Umbilical cord (tissue), 2 donors: ENCODE results near the gene EEF1AKMT3. TPM values are rescaled to one million over a fixed set of nuclear protein-coding genes. Genes with fewer than 3 reads are reported as not detected.

ENCODE experiments used
- DNase-seq: peaks from one replicate; pipeline ENCODE4 v3.0.0-alpha.2; 2015; ENCODE audit warnings: low spot score
- total RNA-seq: library from RNA; depleted of rRNA; stranded (reverse); fragments of >200 nt; gene quantifications from one replicate; pipeline ENCODE4 v1.2.3, GENCODE V29; 2014; ENCODE audit warnings: low replicate concordance; ENCODE audit not compliant: insufficient read depth

EEF1AKMT3 gene
- 1.4 TPM for total RNA-seq

DNA sequence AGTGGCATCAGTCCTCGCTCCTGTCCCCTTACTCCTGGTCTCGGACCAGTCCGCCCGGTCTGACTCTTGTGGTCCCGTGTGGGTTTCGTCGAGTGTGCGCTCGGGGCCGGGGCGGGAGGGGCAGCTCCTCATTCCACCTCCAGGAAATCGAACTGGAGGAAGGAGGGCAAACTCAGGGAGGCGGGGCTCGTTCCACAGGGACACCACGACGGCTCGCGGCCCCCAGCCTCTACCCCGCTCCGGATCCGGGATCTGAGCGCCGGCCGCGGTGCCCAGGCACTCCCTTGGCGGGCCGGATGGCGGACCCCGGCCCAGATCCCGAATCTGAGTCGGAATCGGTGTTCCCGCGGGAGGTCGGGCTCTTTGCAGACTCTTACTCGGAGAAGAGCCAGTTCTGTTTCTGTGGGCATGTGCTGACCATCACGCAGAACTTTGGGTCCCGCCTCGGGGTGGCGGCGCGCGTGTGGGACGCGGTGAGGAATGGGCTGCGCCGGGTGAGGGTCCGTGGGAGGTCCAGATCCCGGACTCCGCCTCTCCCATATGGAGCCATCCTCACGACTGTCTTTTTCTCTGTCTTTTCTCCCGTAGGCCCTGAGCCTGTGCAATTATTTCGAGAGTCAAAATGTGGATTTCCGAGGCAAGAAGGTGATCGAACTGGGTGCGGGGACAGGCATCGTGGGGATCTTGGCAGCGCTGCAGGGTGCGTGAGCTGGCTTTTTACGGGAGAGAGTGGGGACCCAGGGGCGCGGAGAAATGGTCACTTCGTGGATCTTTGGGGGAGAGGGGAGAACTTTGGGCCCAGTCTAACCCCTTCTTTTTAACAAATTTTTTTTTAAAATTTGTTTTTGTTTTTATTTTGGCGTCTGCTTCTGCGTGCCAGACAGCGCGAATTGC, at the start of gene EEF1AKMT3:
Gene EEF1AKMT3, plus strand, starts transcription at position 186 of the 894 bp plus-strand sequence. Its CDS starts 111 bp downstream, at position 297.
- peak; percentile 80 for DNase-seq

DNA sequence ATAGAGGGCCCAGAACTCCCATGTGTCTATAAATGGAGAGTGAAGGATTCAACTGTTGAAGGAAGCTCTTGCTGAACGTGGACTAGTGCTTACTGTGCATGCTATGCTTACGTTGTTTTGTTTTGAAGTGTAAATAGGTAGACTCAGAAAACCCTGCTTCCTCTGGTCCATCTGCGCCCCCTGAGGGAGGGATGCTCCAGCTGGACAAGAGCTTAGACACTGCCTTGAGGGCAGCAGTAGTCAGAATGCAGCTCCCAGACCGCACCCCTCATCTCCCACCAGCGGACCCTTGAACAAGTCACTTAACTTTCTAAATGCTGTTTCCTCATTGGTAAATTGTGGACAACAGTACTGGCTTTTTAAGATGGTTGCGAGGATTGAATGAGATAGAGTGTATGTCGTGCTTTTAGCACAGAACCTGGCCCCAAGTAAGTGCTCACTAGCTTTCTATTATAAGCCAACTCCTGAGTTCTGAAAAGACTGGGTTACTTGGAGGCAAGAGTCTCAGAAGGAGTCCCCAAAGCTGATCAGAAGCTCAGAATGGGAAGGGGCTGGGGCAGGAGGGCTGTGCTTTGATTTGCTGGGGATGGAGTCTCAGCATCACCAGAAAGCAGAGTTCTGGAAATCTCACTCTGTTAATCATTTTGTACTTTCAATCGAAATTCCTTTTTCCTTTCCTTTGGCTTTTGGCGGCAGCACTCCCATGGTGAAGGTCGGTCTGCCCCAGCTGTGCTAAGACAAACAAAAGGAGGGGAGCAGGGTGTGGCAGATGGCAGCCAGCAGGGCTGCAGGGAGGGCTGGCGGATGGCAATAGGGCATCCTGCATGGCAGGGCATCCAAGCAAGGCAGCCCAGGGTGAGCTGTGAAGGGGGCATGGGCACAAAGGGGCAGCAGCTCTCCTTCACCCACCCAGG, 49.4 kb upstream of the EEF1AKMT3 start:
- no peak for DNase-seq

DNA sequence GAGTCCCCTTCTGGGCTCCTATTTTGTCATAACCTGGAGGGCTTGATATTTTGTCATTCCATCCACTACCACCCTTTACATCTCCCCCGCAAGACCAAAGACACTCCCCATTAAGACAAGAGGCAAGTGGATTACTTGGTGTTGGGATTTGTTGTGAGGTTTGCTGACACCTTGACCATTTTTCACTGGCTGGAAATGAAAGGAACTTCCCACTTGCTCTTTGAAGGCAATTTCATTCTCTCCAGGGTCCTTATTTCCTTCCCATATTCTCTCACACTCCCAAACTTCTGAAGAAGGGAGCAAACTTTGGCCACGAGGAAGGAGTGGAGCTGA, 48.8 kb upstream of the EEF1AKMT3 start:
- no peak for DNase-seq

DNA sequence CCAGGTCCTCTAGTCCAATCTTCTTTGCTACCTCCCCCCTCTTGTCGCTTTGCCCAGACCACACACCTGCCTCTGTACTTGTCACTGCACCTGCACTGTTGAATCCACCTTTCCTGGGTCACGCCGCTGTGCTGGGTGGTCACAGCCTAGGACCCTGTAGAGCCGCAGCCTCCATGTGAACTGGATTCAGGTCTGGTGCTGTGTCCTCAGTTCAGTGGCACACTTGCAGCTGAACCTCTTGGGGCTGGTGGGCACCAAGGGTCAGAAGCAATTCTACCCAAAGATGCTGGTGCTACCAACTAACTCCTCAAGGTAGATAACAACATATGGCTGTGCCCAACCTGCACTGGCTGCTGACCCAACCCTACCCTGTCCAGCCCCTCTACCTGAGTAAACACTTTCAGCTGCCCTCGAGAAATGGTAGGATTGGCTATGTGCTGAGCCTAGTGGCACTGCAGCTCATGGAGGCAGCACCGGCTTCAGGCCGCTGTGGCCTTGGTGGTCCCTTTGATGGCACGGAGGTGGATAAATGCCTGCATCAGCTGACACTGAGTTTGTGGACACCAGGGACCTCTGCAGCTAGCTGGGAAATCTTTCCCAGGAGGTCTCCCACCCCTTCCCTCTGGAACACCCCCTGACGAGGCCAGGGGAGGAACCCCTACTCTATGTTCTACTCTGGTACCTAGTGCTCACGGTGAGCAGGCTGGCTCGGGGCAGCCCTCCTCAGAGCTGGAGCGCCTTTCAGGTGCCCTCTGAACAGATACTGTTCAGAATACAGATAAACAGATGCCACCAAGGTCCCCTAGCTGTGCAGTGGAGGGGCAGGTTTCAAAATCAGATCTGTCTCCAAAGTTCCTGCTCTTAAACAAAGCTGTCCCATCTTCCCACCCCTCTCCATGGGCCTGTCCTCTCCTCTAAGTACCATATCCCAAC, 48.1 kb upstream of the EEF1AKMT3 start:
- no peak for DNase-seq

DNA sequence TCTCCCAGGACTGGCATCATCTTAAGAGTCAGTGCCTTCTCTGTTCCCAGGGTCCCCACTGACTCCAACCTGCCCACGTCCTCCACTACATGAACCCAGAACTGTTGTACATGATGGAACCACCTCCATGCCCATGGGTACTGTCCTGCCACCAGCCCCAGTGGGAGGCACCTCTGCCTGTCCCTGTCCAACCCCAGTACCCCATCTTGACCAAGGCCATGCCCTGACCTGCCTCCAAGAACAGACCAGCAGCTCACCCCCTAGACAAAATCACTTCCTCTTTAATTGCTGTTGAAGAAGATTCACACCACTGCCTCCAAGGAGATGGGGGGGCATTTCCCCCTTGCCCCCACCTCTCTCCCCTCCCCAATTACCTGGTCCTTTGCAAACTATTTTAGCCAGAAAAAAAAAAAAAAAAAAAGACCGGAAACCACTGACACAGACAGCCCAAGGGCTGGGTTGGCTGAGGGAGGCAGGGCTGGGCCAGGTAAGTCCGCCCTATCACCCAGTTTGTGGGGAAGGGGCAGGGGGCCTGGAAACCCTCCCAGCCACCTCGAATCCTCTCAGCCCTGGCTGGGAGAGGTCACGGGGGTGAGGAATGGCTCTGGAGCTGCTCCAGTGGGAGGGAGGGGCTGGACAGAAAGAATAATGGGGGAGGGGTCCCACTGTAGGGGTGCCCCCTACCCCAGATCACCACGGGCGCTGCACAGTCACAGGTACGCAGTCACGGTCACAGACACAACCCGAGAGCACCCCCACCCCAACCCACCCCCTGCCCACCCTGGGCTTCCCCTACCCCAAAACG, 47.3 kb upstream of the EEF1AKMT3 start:
- DNase-seq = no peak

DNA sequence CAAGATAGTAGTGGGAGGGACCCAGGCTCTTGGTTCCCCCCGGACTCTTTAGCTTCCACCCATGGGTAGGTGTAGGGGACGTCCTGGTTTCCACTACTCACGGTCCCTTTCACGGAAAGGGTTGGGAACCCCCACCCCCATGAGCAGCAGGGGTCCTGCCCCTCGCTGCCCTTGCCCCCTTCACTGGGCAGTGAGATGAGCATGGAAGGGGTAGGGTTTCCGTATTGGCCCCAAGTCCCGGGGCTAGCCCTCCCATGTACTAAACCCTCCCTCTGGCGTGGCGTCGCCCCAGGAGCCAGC, 46.6 kb upstream of the EEF1AKMT3 start:
- DNase-seq = no peak

DNA sequence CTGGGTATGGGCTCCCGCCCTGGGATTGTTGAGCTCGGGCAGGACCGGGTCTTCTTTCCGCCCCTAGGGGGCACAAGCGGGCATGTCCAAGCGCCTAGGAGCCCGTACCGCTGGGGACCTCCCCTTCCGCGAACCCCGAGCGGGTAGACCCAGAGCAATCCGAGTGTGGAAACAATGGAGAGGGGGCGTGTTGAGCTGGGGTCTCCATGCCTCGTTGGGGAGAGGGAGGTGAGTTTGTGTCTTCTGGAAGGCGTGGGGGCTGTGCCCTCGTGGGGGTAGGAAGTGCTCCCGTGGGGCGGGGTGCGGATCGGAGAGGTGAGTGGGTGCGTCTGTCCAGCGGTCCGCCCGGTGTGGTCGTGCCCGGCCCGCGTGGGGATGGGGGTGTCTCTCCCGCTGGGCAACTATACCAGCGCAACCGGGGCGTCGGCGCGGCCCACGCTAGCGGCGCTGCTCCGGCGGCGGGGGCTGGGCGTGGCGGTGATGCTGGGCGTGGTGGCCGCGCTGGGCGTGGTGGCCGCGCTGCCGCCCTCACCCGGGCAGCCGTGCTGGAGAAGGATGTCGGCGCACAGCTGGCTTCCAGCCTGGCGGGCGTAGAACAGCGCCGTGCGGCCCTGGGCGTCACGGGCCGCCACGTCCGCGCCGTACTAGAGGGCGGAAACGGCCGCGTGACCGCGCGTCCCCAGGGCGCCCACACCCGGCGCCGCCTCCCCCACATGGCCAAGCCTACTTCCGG, 46.1 kb upstream of the EEF1AKMT3 start:
- DNase-seq = peak; percentile 84

DNA sequence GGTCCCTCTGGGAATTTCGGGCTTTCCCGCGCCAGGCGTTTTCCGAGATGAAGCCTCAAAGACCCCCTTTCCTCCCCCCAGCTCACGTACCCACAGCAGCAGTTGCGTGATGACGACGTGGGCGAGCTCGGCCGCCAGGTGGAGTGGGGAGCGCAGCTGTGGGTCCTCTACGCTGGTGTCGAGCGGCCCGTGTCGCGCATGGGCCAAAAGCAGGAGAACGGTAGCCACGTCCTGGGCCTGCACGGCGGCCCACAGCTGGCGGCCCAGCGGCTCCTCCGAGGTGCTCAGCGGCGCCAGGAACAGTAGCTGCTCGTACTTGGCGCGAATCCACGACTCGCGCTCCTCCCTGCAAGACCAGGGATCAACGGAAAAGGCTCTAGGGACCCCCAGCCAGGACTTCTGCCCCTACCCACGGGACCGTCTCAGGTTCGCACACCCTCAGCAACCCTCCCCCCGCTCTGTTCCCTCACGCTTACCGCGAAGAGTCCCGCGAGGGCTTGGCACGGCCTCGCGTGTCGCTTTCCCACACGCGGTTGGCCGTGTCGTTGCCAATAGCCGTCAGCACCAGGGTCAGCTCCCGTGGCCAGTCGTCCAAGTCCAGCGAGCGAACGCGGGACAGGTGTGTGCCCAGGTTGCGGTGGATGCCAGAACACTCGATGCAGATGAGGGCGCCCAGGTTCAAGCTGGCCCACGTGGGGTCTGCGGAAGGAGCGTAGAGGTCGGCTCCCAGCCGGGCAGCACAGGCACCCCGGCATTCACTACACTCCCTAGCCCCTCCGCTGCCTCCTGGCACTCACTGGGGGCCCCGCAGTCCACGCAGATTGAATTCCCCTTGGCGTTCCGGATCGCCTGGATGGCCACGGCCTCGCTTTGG, 45.3 kb upstream of the EEF1AKMT3 start:
- DNase-seq = no peak

DNA sequence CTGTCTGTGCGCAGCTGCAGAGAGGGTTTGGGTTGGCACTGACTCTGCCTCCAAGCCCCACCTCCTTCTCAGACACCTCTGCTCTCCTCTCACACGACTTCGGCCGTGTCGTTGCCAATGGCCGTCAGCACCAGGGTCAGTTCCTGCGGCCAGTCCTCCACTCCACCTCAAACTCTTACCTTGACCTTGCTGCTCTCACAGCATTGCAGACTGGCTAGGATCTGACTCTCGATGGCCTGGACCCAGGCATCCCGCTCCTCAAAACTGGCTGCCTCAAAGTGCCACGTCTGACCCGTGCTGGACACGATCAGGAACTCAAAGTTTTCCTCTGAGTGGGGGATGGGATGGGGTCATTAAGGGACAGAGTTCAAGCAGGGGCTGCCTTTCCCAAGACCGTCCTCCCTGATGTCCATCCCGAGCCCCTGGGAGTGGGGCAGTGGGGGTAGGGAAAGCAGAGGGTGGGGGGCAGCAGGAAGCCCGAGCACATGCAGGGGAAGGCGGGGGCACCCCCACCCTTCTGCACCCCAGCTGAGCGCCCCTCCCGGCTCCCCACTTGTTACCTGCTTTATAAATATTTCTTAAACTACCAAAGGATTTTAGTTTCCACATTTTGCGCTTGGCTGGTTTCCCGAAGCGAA, 44.5 kb upstream of the EEF1AKMT3 start:
- no peak for DNase-seq

DNA sequence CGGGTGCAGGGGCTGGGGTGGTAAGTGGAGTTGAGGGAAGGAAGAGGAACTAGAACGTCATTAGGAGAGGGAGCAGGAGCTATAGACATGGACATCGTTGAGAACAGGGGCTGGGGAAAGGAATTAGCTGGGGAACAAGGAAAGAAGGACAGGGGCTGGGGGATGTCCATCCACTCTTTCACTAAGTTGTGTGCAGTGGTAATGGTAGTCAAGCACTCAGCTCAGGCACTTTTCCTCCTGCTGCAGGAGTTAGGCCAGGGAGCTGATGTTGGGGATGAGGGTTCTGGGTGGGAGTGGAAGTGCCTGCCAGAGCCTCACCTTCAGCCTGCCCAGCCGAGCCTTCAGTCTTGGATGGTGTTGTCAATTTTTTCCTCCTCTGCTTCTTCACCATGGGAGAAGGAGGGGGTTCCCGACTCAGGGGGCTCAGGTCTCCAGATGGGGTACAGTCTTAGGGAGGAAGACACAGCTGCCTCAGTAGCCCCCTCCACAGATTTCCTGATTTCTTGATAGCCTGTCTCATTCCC, 43.0 kb upstream of the EEF1AKMT3 start:
- DNase-seq = no peak

DNA sequence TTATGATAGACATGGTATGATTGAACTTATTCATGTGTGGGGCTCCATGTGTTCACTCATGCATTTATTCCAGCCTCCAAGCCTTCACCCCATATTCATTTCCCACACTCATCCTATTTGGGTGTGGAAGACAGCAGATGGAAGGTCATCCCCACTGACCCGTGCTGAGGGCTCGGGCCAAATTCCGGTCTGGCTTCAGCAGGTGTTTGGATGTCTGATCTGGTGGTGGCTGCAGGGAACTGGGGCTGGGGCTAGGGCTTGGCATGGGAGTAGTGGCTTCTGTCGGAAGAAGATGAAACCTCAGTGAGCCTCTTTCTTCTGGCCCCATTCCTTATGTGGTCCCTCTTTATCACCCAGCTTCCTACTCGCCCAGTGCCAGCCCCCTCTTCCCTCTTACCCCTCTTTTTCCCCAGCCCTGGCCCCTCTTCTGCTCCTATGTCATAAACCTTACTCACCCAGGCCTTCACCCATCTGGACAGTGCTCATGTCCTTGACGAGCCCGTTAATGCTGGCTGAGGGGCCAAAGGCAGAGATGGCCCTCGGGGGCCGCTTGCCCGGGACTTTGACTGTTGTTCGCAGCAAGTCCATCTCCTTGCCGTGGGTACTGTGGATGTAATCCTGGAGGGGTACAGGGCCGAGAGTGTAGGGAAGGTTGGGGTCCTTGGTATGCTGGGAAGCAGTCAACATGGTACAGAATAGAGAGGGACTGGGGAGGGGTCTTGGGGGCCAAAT, 41.9 kb upstream of the EEF1AKMT3 start:
- DNase-seq = peak; percentile 0

DNA sequence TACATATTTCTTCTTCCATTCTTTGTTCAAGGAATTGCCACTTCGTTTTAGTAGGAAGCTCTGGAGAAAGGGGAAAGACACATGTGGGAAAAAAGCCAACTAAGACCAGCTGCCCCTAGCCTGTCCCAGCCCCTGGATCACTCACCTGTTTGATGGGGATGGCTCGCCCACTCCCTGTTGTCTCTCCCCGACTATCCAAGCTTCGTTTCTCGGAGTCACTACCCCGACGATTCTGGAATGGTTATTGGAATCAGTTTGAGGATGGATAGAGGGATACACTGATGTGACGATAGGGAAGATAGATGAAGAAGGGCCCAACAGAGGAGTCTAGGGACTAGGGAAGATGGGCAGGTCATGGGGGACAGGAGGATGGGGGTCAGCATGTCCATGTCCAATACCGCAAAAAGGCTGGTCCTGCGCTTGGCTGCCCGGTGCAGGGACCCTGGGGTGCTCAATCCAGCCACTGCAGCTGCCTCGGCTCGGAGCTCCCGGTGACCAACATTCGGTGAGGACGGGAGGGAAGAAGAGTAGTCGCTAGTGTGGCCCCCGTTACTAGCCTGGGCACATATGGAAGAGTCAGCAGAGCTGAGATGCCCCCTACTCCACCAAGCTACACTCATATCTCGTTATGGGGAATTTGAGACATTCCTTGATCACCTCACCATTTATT, 40.9 kb upstream of the EEF1AKMT3 start:
- DNase-seq = no peak

DNA sequence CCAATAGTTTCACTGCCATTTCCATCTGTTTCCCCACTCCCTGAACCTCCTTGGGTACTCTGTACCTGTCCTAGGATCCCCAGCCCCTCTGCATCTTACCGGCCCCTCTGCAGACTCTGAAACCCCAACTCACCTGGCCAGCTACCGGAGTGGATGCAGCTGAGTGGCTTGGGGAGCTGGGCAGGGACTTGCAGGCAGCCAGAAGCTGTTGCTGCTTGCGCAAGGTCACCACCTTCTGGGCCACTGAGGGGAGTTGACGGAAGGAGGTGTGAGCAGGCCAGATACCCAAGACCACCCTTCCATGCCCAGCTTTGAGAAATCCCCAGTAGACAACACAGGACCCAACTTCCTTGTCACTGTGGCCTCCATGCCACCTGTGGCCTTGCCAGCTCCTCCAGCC, 40.1 kb upstream of the EEF1AKMT3 start:
- no peak for DNase-seq

DNA sequence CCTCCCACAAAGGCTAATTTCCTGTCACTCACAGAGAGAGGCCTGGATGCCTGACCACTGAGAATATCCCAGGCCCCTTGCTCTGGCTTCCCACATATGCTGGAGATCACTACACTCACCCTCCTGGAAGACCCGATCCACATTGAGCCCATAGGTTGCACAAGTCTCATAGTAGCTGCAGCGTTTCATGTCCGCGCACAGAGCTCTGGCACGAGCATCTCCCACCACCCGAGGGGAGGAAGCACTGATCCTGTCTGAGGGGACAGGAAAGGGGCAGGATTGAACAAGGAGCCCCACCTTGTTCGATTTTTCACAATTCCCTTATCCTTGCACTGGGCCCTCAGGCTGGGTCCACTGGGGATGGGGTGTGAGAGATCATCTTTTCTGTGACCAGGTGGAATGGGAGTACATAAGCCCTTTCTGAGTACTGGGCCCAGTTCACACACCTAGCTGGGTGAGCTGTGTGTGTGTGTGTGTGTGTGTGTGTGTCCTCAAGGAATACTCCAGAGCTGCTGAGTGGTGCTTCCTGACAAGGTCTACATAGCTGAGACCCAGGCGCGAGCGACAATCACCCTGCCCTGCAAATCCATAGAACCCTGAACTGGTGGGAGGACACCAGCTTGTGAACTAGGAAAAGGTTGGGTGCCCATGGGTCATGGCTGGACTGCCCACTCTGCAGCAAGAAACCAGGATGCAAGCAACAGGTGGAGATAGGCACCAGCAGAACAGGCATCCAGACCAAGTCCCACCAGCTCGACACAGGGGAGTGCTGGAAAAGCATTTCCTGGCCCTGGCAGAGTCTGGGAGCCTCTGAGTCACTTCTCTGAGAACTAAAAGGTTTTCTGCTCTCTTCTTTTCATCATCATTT, 39.5 kb upstream of the EEF1AKMT3 start:
- no peak for DNase-seq

DNA sequence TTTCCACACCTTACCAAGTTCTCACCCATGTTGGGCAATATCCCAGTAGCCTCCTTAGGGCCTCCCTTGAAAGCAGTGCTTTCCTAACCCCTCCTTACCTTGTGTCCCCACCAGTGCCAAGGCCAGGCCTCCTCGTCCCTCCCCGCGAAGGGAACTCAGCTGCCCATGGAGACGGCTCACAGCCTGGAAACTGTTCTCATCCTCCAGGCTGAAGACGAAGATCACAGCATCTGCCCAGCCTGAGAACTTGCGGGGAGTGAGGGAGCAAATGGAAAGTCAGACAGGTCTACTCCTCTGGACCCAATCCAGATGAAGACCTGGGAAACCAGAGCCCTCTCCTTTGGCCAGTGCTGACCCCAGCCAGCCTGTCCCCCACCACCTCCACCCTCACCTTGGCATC, 38.5 kb upstream of the EEF1AKMT3 start:
- DNase-seq = no peak

DNA sequence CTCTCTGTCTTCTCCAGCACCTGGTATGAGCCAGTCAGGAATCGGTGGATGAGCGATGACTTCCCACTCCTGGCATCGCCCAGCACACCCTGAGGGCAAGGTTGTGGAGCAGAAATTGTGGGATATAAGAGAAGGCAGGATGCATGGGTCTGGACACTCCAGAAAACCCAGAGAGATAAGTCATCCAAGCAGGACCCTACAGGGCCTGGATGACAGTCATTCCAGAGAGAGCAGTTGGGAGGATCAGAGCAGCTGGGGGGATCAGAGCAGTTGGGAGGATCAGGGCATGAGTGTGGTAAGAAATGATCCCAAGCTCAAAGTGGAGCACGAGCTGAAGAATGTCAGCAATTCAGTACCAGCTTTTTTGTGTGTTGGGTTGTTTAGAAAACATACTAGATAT, 37.8 kb upstream of the EEF1AKMT3 start:
- DNase-seq = no peak
